DOHH2 (cell line): ENCODE measurements around the gene ZFHX2.

ENCODE experiments used
- CTCF ChIP-seq: fragments of 200-600 bp; sonication (generic); IDR thresholded peaks from one replicate; pipeline ENCODE4 v1.5.1; 2014; ENCODE audit warnings: antibody characterized with exemption, mild to moderate bottlenecking, low read depth, low read length; ENCODE audit not compliant: poor library complexity, severe bottlenecking
- EZH2phosphoT487 ChIP-seq: fragments of 200-600 bp; sonication (generic); IDR thresholded peaks from 2 replicates; pipeline ENCODE4 v1.6.1; 2017; ENCODE audit warnings: borderline replicate concordance, mild to moderate bottlenecking, antibody characterized with exemption, low read length, moderate library complexity, mixed read lengths

GRCh38 chr14:23542261-23542660 is 9.3 kb downstream of the ZFHX2 start:
- no peak for TF ChIP-seq CTCF
- TF ChIP-seq EZH2phosphoT487, result no peak
